Measurements from ENCODE around the gene PTCD3. TPM values are rescaled to one million over a fixed set of nuclear protein-coding genes. Genes with fewer than 3 reads are reported as not detected.

Gene PTCD3
- total RNA-seq, 4 donors from 2014 or later, result 60.1 to 287 (median 94.3) TPM

GRCh38 chr2:86069783-86070339, 36.2 kb upstream of the PTCD3 start:
- Histone ChIP-seq H3K36me3 (peaks cover 0 to 60% (median 0%) of the 10 kb centered on the region in 3 donors), H3K4me1 (no peaks in the 10 kb centered on the region), H3K9me3 (no peaks in the 10 kb centered on the region), H3K4me3 (no peak overlapping the region), H3K27me3 (no peaks in the 10 kb centered on the region), H3K27ac (no peak overlapping the region)
- TF ChIP-seq CTCF (IDR thresholded peaks at IDR 0.05) (no peak), POLR2A (IDR thresholded peaks at IDR 0.05) (no peak)
- DNase-seq, result no peak

DNA sequence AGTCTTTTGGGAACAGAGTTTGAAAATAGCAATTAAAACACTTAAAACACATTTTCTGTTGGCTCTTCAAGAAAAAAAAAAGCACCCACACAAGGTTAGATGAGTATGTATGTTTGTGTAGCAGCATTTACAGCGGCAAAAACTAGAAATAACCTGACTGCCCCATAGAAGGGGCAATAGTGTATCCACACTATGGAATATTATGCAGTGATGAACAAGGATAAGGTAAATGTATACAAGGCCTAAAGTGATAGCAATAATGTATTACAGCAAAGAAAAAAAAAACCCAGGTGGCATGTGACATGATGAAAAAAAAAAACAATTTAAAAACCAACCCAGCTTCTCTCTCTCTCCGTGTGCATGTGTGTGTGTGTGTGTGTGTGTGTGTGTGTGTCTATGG, 35.2 kb upstream of the PTCD3 start:
- Histone ChIP-seq H3K36me3 (peaks cover 0 to 51% (median 0%) of the 10 kb centered on the region in 3 donors), H3K9me3 (no peaks in the 10 kb centered on the region)
- DNase-seq, result no peak

DNA sequence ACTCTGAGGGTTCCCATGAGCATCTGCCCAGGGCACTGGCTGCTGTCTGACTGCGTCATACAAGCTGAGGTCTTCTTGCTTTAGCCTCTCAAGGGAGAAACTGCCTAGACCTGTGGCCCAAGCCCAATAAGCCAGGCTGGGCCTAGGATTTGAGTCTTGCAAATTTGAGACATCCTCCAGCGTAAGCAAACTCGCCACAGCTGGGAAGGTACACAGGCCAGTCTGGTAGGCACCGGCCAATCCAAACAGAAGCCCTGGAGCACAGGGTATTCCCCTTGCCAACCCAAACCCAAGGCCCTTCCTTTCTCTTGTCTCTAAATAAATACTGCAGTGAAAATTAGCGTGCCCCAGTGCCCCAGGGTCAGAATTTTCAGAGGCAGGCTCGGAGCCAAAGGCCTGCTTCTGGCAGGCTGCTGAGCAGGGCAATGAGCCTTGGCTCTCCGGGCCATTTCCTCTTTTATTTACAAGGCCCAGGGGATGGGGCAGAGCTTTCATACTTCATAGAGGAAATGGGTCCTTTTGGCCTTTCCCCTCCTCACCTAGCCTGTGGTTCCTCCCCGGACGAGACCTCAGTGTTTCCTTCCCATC, 33.7 kb upstream of the PTCD3 start:
- peak overlapping the region; percentile 6 to 74 (median 28) for H3K27ac ChIP-seq
- DNase-seq, result peak in 2 of 3 donors; percentile 68 to 72
- no peak overlapping the region for H3K4me3 ChIP-seq
- no peaks in the 10 kb centered on the region for H3K27me3 ChIP-seq
- H3K36me3 ChIP-seq, result peaks cover 0 to 60% (median 0%) of the 10 kb centered on the region in 3 donors
- TF ChIP-seq POLR2A (IDR thresholded peaks at IDR 0.05) (no peak), CTCF (IDR thresholded peaks at IDR 0.05) (no peak)
- no peaks in the 10 kb centered on the region for H3K4me1 ChIP-seq
- no peaks in the 10 kb centered on the region for H3K9me3 ChIP-seq

More for the DNA sequence above, 35.2 kb upstream of the PTCD3 start:
- H3K27me3 ChIP-seq, result no peaks in the 10 kb centered on the region
- TF ChIP-seq POLR2A (IDR thresholded peaks at IDR 0.05) (no peak), CTCF (IDR thresholded peaks at IDR 0.05) (no peak)
- H3K4me1 ChIP-seq, result no peaks in the 10 kb centered on the region
- no peak overlapping the region for H3K4me3 ChIP-seq
- no peak overlapping the region for H3K27ac ChIP-seq

DNA sequence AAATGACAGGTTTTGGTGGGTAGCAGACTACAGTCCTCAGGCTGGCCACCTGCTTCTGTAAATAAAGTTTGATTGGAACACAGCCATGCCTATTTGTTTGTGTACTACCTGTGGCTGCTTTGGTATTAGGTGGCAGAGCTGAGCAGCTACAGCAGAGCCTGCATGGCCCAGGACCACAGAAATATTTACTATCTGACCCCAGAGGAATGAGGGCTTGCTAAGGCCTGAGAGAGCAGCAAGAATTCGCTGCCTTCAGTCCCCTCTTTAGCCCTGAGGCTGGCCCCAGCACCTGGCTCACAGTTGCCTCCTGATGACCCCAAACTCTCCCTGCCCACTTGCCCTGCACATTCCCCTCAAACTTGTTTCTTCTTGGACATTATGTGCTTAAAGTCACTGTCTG, 32.8 kb upstream of the PTCD3 start:
- Histone ChIP-seq H3K4me3 (no peak overlapping the region), H3K4me1 (no peaks in the 10 kb centered on the region), H3K27ac (peak overlapping the region in 2 of 4 donors; percentile 7 to 74), H3K27me3 (no peaks in the 10 kb centered on the region), H3K36me3 (peaks cover 0 to 64% (median 0%) of the 10 kb centered on the region in 3 donors), H3K9me3 (no peaks in the 10 kb centered on the region)
- TF ChIP-seq POLR2A (IDR thresholded peaks at IDR 0.05) (no peak), CTCF (IDR thresholded peaks at IDR 0.05) (no peak)
- no peak for DNase-seq

DNA sequence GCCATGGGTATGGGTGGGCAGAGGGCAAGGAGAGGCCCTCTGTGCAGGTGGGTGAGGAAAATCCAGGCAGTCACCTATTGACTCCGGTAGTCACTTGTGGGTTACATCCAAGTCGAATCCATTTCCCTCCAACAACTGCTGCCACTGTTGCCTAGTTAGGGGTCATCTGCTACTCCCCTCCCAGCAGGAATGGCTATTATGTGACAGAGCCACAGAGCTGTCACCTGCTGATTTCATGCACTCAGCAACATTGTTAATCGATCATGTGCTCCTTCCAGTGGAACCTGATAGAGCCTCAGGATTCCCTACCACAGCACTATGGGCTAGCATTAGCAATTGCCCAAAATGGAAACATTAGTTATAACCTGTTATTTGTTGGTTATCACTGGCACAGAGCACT, 31.8 kb upstream of the PTCD3 start:
- no peak overlapping the region for H3K27ac ChIP-seq
- H3K9me3 ChIP-seq, result no peaks in the 10 kb centered on the region
- no peak overlapping the region for H3K4me3 ChIP-seq
- no peak for TF ChIP-seq CTCF (IDR thresholded peaks at IDR 0.05)
- no peak for TF ChIP-seq POLR2A (IDR thresholded peaks at IDR 0.05)
- peaks cover 0 to 53% (median 0%) of the 10 kb centered on the region in 3 donors for H3K36me3 ChIP-seq
- H3K4me1 ChIP-seq, result no peaks in the 10 kb centered on the region
- no peak for DNase-seq
- H3K27me3 ChIP-seq, result no peaks in the 10 kb centered on the region

Measured in Peyer's patch (tissue), 4 donors.